DOHH2 (cell line): ENCODE data around the gene GPR142.

Experiments used
- EZH2phosphoT487 ChIP-seq: fragments of 200-600 bp; sonication (generic); IDR thresholded peaks from 2 replicates; pipeline ENCODE4 v1.6.1; 2017; ENCODE audit warnings: borderline replicate concordance, mild to moderate bottlenecking, antibody characterized with exemption, low read length, moderate library complexity, mixed read lengths
- TF ChIP-seq, protein P1 (sequence below): fragments of 200-600 bp; sonication (generic); IDR thresholded peaks from one replicate; pipeline ENCODE4 v1.5.1; 2014; ENCODE audit warnings: antibody characterized with exemption, mild to moderate bottlenecking, low read depth, low read length; ENCODE audit not compliant: poor library complexity, severe bottlenecking

DNA sequence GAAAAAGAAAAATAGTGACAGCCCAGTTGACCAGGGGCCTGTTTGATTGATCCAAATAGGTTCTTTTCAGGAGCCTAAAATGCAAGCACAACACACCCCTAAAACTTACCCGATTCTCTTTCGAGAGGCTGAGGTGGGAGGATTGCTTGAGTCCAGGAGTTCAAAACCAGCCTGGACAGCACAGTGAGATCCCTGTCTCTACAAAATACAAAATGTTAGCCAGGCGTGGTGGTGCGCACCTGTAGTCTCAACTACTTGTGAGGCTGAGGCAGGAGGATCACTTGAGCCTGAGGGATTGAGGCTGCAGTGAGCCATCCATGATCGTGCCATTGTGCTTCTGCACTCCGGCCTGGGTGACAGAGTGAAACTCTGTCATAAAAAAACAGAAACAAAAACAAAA is 42.8 kb upstream of the GPR142 start:
- TF ChIP-seq, protein P1, sequence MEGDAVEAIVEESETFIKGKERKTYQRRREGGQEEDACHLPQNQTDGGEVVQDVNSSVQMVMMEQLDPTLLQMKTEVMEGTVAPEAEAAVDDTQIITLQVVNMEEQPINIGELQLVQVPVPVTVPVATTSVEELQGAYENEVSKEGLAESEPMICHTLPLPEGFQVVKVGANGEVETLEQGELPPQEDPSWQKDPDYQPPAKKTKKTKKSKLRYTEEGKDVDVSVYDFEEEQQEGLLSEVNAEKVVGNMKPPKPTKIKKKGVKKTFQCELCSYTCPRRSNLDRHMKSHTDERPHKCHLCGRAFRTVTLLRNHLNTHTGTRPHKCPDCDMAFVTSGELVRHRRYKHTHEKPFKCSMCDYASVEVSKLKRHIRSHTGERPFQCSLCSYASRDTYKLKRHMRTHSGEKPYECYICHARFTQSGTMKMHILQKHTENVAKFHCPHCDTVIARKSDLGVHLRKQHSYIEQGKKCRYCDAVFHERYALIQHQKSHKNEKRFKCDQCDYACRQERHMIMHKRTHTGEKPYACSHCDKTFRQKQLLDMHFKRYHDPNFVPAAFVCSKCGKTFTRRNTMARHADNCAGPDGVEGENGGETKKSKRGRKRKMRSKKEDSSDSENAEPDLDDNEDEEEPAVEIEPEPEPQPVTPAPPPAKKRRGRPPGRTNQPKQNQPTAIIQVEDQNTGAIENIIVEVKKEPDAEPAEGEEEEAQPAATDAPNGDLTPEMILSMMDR, result no peak
- TF ChIP-seq EZH2phosphoT487, result no peak
